Activated CD4-positive, alpha-beta T cell treated with anti-CD3 and anti-CD28 coated beads, Interleukin-2, amount 10 ng/mL, durations not matched to agents 24 days and 14 days (primary cell): ENCODE data around the gene POLR1F. TPM values are rescaled to one million over a fixed set of nuclear protein-coding genes. Genes with fewer than 3 reads are reported as not detected.

ENCODE experiments used
- total RNA-seq: library from RNA; stranded (reverse); gene quantifications from 2 replicates; pipeline ENCODE4 v1.2.3, GENCODE V29; 2022

POLR1F gene
- total RNA-seq, 1 donor from 2014 or later: 34.7 TPM

Other genes with a start within 250 kb of the POLR1F start
- gene TMEM196, start 64.6 kb upstream of the POLR1F start, total RNA-seq: not detected in 2 replicates